ENCODE data around the gene ERG28. TPM values are rescaled to one million over a fixed set of nuclear protein-coding genes. Genes with fewer than 3 reads are reported as not detected.

ERG28 gene
- total and polyA plus RNA-seq, 2 of the 13 experiments (the other 11 are each of a cell fraction or from before 2014, with no cell fraction given) = 27.3 to 32.3 TPM

GRCh38 chr14:75607044-75607443 lies 53.6 kb downstream of the ERG28 start:
- Histone ChIP-seq H3K36me3 (replicated peaks in 1 of 2; ENCODE audit: control insufficient read depth in 1 of 2, insufficient read depth in 2 of 2, low read length in 2 of 2) (no peaks in the 10 kb centered on the region), H3K9me3 (ENCODE audit: low read length) (no peaks in the 10 kb centered on the region), H3K27ac (ENCODE audit: extremely low read length, insufficient read depth, low read length) (no peak overlapping the region), H3K4me1 (ENCODE audit: insufficient read depth, low read length) (peaks cover 76% of the 10 kb centered on the region), H3K9ac (ENCODE audit: insufficient read depth, low read depth, low read length) (no peak overlapping the region), H3K27me3 (ENCODE audit: control insufficient read depth in 1 of 2, insufficient read depth in 2 of 2, low read length in 2 of 2) (no peaks in the 10 kb centered on the region), H2AFZ (ENCODE audit: low read length) (no peak overlapping the region), H4K20me1 (ENCODE audit: insufficient read depth, low read length) (no peaks in the 10 kb centered on the region), H3K79me2 (ENCODE audit: insufficient read depth, low read length) (peaks cover 3% of the 10 kb centered on the region), H3K4me2 (ENCODE audit: low read depth, low read length) (no peak overlapping the region), H3K4me3 (replicated peaks in 1 of 3; ENCODE audit: insufficient read depth in 1 of 3, low read depth in 2 of 3, low read length in 3 of 3) (no peak overlapping the region)
- WGBS (ENCODE audit: low lambda C conversion rate) = 57% methylated on average over 1 of the region's 1 CpG
- BruUV-seq (replicated peaks) = no TSS peak
- ATAC-seq (no peak), DNase-seq (ENCODE audit: low spot score) (peak; percentile 52), FAIRE-seq (peak; percentile 32)
- TF ChIP-seq FOXA3 (CRISPR knock-in tag; IDR thresholded peaks at IDR 0.05) (0 out of 2 replicates have a peak, but pooled peaks have one; percentile 19), CEBPB (IDR thresholded peaks at IDR 0.05; ENCODE audit: borderline replicate concordance, low read depth, low read length) (peak; percentile 22; the same call in 1 of the 2 replicates), ETV5 (CRISPR knock-in tag; IDR thresholded peaks at IDR 0.05; ENCODE audit: borderline replicate concordance) (no peak), ZNF597 (CRISPR knock-in tag; IDR thresholded peaks at IDR 0.05) (no peak)
- in situ Hi-C loops (cut with HindIII; ENCODE audit: extremely low pct_ligation_motif_present, low pct_unique_long_range_greater_than_20kb) = no loop called here
- intact Hi-C loops (cut with micrococcal nuclease; ENCODE audit: unreplicated experiment) = loop anchor here (1.0 kb wide), 1 partner anchor 15 kb away; no protein-coding TSS in a partner anchor
- POLR2A ChIA-PET = interaction anchor here (0.8 to 1.9 kb wide), 4 partner anchors 9 to 54 kb away, joined by 3 to 5 read pairs (median 4); partner anchors contain the start of genes ERG28 and TTLL5
- CTCF ChIA-PET (ENCODE audit: low intra/inter-chr PET ratio, low total read pairs) = no interaction called here

GRCh38 chr14:75605916-75606315 lies 54.8 kb downstream of the ERG28 start:
- WGBS (ENCODE audit: low lambda C conversion rate) = 88% methylated on average over 10 of the region's 10 CpGs
- Histone ChIP-seq H3K4me2 (ENCODE audit: low read depth, low read length) (no peak overlapping the region), H3K4me1 (ENCODE audit: insufficient read depth, low read length) (peaks cover 76% of the 10 kb centered on the region), H3K9me3 (ENCODE audit: low read length) (no peaks in the 10 kb centered on the region), H3K36me3 (replicated peaks in 1 of 2; ENCODE audit: control insufficient read depth in 1 of 2, insufficient read depth in 2 of 2, low read length in 2 of 2) (no peaks in the 10 kb centered on the region), H3K27ac (ENCODE audit: extremely low read length, insufficient read depth, low read length) (no peak overlapping the region), H4K20me1 (ENCODE audit: insufficient read depth, low read length) (no peaks in the 10 kb centered on the region), H3K9ac (ENCODE audit: insufficient read depth, low read depth, low read length) (no peak overlapping the region), H3K79me2 (ENCODE audit: insufficient read depth, low read length) (peaks cover 3% of the 10 kb centered on the region), H2AFZ (ENCODE audit: low read length) (no peak overlapping the region), H3K4me3 (replicated peaks in 1 of 3; ENCODE audit: insufficient read depth in 1 of 3, low read depth in 2 of 3, low read length in 3 of 3) (no peak overlapping the region), H3K27me3 (ENCODE audit: control insufficient read depth in 1 of 2, insufficient read depth in 2 of 2, low read length in 2 of 2) (no peaks in the 10 kb centered on the region)
- in situ Hi-C loops (cut with HindIII; ENCODE audit: extremely low pct_ligation_motif_present, low pct_unique_long_range_greater_than_20kb) = no loop called here
- FAIRE-seq (no peak), DNase-seq (ENCODE audit: low spot score) (no peak), ATAC-seq (no peak)
- BruUV-seq (replicated peaks) = no TSS peak
- ChIA-PET CTCF (ENCODE audit: low intra/inter-chr PET ratio, low total read pairs) (no interaction called here), POLR2A (interaction anchor here (1.4 to 1.9 kb wide), 3 partner anchors 17 to 55 kb away, joined by 3 to 5 read pairs (median 4); partner anchors contain the start of genes ERG28 and TTLL5)
- intact Hi-C loops (cut with micrococcal nuclease; ENCODE audit: unreplicated experiment) = no loop called here
- TF ChIP-seq ZNF605 (CRISPR knock-in tag; IDR thresholded peaks at IDR 0.05) (no peak), GTF3A (CRISPR knock-in tag; conservative IDR thresholded peaks at IDR 0.05) (no peak), ADNP (CRISPR knock-in tag; IDR thresholded peaks at IDR 0.05) (no peak), JUND (CRISPR knock-in tag; IDR thresholded peaks at IDR 0.05) (no peak), PBX2 (CRISPR knock-in tag; IDR thresholded peaks at IDR 0.05) (no peak), KAT2B (IDR thresholded peaks at IDR 0.05; ENCODE audit: borderline replicate concordance, low read depth, low read length) (no peak), MAX (IDR thresholded peaks at IDR 0.05) (no peak), FOXK1 (CRISPR knock-in tag; IDR thresholded peaks at IDR 0.05; ENCODE audit: borderline replicate concordance, low read depth) (no peak), YEATS2 (CRISPR knock-in tag; IDR thresholded peaks at IDR 0.05; ENCODE audit: borderline replicate concordance) (no peak), ZNF335 (CRISPR knock-in tag; IDR thresholded peaks at IDR 0.05) (no peak), NFYC (CRISPR knock-in tag; IDR thresholded peaks at IDR 0.05) (no peak), ELK4 (CRISPR knock-in tag; IDR thresholded peaks at IDR 0.05; ENCODE audit: borderline replicate concordance) (no peak)

Data from HepG2 (cell line).